K562 (cell line): ENCODE data around the gene ST8SIA4. TPM values are rescaled to one million over a fixed set of nuclear protein-coding genes. Genes with fewer than 3 reads are reported as not detected.

ENCODE experiments used
- ATAC-seq: fragments of 200-7000 bp; cut with Tn5 transposase; 3 replicates; pipeline ENCODE4 v1.9.1; 2020; ENCODE audit warnings: moderate library complexity
- BruUV-seq: library from RNA; stranded (reverse); fragments of 400-500 nt; replicated peaks from 2 replicates; lab custom pipeline; 2021; lab: Mats Ljungman, UMichigan
- CTCF ChIA-PET: fragments of 300-600 bp; formaldehyde crosslinking; extraction: SDS; loops from one replicate; lab custom pipeline; 2021; ENCODE audit warnings: low intra/inter-chr PET ratio; lab: Yijun Ruan, JAX
- POLR2A ChIA-PET: fragments of 300-600, 350-650 bp; sonication (Branson Sonifier 250); formaldehyde crosslinking; extraction: SDS; loops from one replicate; lab custom pipeline; 2021; ENCODE audit warnings: antibody characterized with exemption, inconsistent platforms; lab: Yijun Ruan, JAX
- DNase-seq, 4 experiments: peaks; one replicate each; pipeline versions ENCODE4 v3.0.0 to v3.0.0-alpha.2; 2011 to 2018; ENCODE audit warnings: low spot score in 3 of 4, mixed read lengths in 3 of 4; ENCODE audit errors: extremely low read depth in 1 of 4
- FAIRE-seq: peaks from 2 replicates; lab custom pipeline; 2011; peaks lifted over from hg19 to GRCh38; lab: Jason Lieb, UNC
- H2AFZ ChIP-seq: 2 replicates; pipeline ENCODE4 v1.6.0; 2011; ENCODE audit warnings: low read depth, low read length, control low read depth, inconsistent platforms
- H3K27ac ChIP-seq: fragments of 200-600 bp; 3 replicates; pipeline ENCODE4 v1.8.0; 2011; ENCODE audit warnings: low read depth, mild to moderate bottlenecking, control low read depth, inconsistent platforms, low read length, moderate library complexity, mixed read lengths; ENCODE audit errors: extremely low read depth
- H3K27me3 ChIP-seq, 2 experiments: fragments of 300-600 bp in 1 of 2; 2 replicates in 1 of 2; 3 replicates in 1 of 2; pipeline versions ENCODE4 v1.6.0 to v1.8.0; 2011; ENCODE audit warnings: inconsistent platforms in 2 of 2, low read length in 2 of 2, mild to moderate bottlenecking in 1 of 2, mixed read lengths in 1 of 2, moderate library complexity in 1 of 2; ENCODE audit not compliant: control insufficient read depth in 2 of 2, insufficient read depth in 2 of 2
- H3K36me3 ChIP-seq: fragments of 300-600 bp; 3 replicates; pipeline ENCODE4 v1.8.0; 2011; ENCODE audit warnings: mild to moderate bottlenecking, low read length, inconsistent platforms; ENCODE audit not compliant: control insufficient read depth, insufficient read depth
- H3K4me1 ChIP-seq, 2 experiments: fragments of 200-600 bp in 1 of 2; replicated peaks in 1 of 2; 2 replicates in 1 of 2; 3 replicates in 1 of 2; pipeline versions ENCODE4 v1.5.1 to v1.8.0; 2011; ENCODE audit warnings: inconsistent platforms in 2 of 2, low read length in 2 of 2, mild to moderate bottlenecking in 1 of 2, mixed read lengths in 1 of 2, moderate library complexity in 1 of 2; ENCODE audit not compliant: control insufficient read depth in 2 of 2, insufficient read depth in 2 of 2
- H3K4me2 ChIP-seq: 2 replicates; pipeline ENCODE4 v1.6.1; 2011; ENCODE audit warnings: low read length, control low read depth, inconsistent platforms, mixed read lengths; ENCODE audit not compliant: insufficient read depth
- H3K4me3 ChIP-seq: fragments of 200-600 bp; sonication (generic), shearing (Covaris generic); 2 replicates; pipeline ENCODE4 v1.5.1; 2016; ENCODE audit warnings: control low read depth, inconsistent platforms
- H3K79me2 ChIP-seq: fragments of 200-600 bp; 3 replicates; pipeline ENCODE4 v1.8.0; 2011; ENCODE audit warnings: low read length, inconsistent platforms; ENCODE audit not compliant: control insufficient read depth, insufficient read depth
- H3K9ac ChIP-seq, 2 experiments: 2 replicates each; pipeline versions ENCODE4 v1.6.0 to v1.6.1; 2011; ENCODE audit warnings: low read depth in 2 of 2, low read length in 2 of 2, control low read depth in 1 of 2, inconsistent platforms in 1 of 2, mild to moderate bottlenecking in 1 of 2, mixed read lengths in 1 of 2; ENCODE audit not compliant: insufficient read depth in 1 of 2
- H3K9me1 ChIP-seq: one replicate; pipeline ENCODE4 v1.6.0; 2011; ENCODE audit warnings: inconsistent platforms, mild to moderate bottlenecking, low read length, moderate library complexity; ENCODE audit not compliant: control insufficient read depth, insufficient read depth
- H3K9me3 ChIP-seq: replicated peaks from 2 replicates; pipeline ENCODE4 v1.5.1; 2011; ENCODE audit warnings: low read depth, low read length, inconsistent platforms; ENCODE audit not compliant: control insufficient read depth, insufficient read depth
- H4K20me1 ChIP-seq: replicated peaks from 2 replicates; pipeline ENCODE4 v1.6.1; 2011; ENCODE audit warnings: low read length, inconsistent platforms, mixed read lengths; ENCODE audit not compliant: control insufficient read depth, insufficient read depth
- BRF2 ChIP-seq: IDR thresholded peaks from 3 replicates; pipeline ENCODE4 v1.6.1; 2011; ENCODE audit warnings: borderline replicate concordance, mild to moderate bottlenecking; ENCODE audit not compliant: insufficient read length, insufficient read depth
- E2F1 ChIP-seq: sonication (generic); formaldehyde crosslinking; IDR thresholded peaks from 2 replicates; pipeline ENCODE4 v1.8.1; 2023; ENCODE audit warnings: mild to moderate bottlenecking, missing genetic modification reagents, moderate library complexity
- E4F1 ChIP-seq: fragments of 250-450 bp; sonication (Bioruptor Pico); IDR thresholded peaks from 2 replicates; pipeline ENCODE4 v1.5.0; 2021; ENCODE audit warnings: mild to moderate bottlenecking, borderline replicate concordance
- ESRRB ChIP-seq: fragments of 250-450 bp; sonication (Bioruptor Pico); IDR thresholded peaks from 2 replicates; pipeline ENCODE4 v1.5.0; 2020; ENCODE audit warnings: mild to moderate bottlenecking, moderate library complexity, borderline replicate concordance
- GABPB2 ChIP-seq: fragments of 250-450 bp; sonication (Bioruptor Pico); conservative IDR thresholded peaks from 2 replicates; pipeline ENCODE4 v1.5.1; 2021; ENCODE audit warnings: mild to moderate bottlenecking
- GATA2 ChIP-seq: sonication (generic); formaldehyde crosslinking; IDR thresholded peaks from 2 replicates; pipeline ENCODE4 v1.4.0; 2020; ENCODE audit warnings: mild to moderate bottlenecking, missing genetic modification reagents
- GTF2F1 ChIP-seq: IDR thresholded peaks from 2 replicates; pipeline ENCODE4 v1.6.1; 2011; ENCODE audit warnings: low read depth, low read length, improper control_type of control experiment
- IRF9 ChIP-seq: fragments of 450-650 bp; IDR thresholded peaks from 2 replicates; pipeline ENCODE4 v1.6.1; 2016; ENCODE audit warnings: missing biosample characterization, missing genetic modification characterization
- POU5F1 ChIP-seq: fragments of 150-350 bp; IDR thresholded peaks from 2 replicates; pipeline ENCODE4 v1.6.1; 2014; ENCODE audit warnings: borderline replicate concordance, low read length, low read depth, mild to moderate bottlenecking; ENCODE audit not compliant: partially characterized antibody
- TRIM25 ChIP-seq: fragments of 450-650 bp; IDR thresholded peaks from 2 replicates; pipeline ENCODE4 v1.7.0; 2016; ENCODE audit warnings: borderline replicate concordance
- ZNF224 ChIP-seq: sonication (generic); formaldehyde crosslinking; IDR thresholded peaks from 2 replicates; pipeline ENCODE4 v1.8.0; 2022; ENCODE audit warnings: mild to moderate bottlenecking, missing genetic modification reagents
- ZZZ3 ChIP-seq: fragments of 450-650 bp; IDR thresholded peaks from 2 replicates; pipeline ENCODE4 v1.6.1; 2016; ENCODE audit warnings: antibody characterized with exemption, mild to moderate bottlenecking, moderate library complexity
- WGBS: fragments of 100-300 bp; shearing (Covaris generic); methylation state at CpG from one replicate; pipeline ENCODE4 v1.1.6; 2016; ENCODE audit warnings: low coverage, mixed read lengths; ENCODE audit not compliant: insufficient coverage; ENCODE audit errors: missing lambda C conversion rate; 5-methylcytosine and 5-hydroxymethylcytosine counted together
- in situ Hi-C: fragments of 300-500 bp; cut with MboI; formaldehyde crosslinking; loops from 4 replicates; pipeline ENCODE4 v1.15.0; 2018; ENCODE audit warnings: inconsistent platforms, mixed read lengths
- intact Hi-C: fragments of 100-400 bp; cut with micrococcal nuclease; formaldehyde crosslinking; loops from 2 replicates; pipeline ENCODE4 v1.14.2; 2022
- polyA plus RNA-seq, 8 experiments: library from polyadenylated mRNA; depleted of rRNA in 4 of 8; stranded (reverse) in 5 of 8; unstranded in 3 of 8; fragments of >200 nt; fragmentation: Nextera tagmentation in 2 of 8; fragmentation: Illumina TruSeq in 1 of 8; extraction: Ambion mirVana in 2 of 8; extraction: Trizol in 1 of 8; gene quantifications; 2 replicates each; pipeline versions ENCODE4 v1.2.1 to v1.2.3, GENCODE V29; 2011 to 2014; ENCODE audit warnings: inconsistent platforms in 1 of 8, missing spikeins in 1 of 8
- total RNA-seq, 7 experiments: library from RNA; depleted of rRNA in 6 of 7; stranded (reverse); fragments of >200 nt in 6 of 7; fragmentation: Illumina TruSeq in 2 of 7; extraction: Trizol in 2 of 7; gene quantifications; 2 replicates each; pipeline versions ENCODE4 v1.2.1 to v1.2.3, GENCODE V29; 2011 to 2021; ENCODE audit warnings: low replicate concordance in 1 of 7

ST8SIA4 gene
- total and polyA plus RNA-seq, 9 of the 15 experiments (the other 6 are each of a cell fraction or from before 2014, with no cell fraction given) = 0.22 to 2.0 (median 0.54) TPM

GRCh38 chr5:100768221-100768620, 134.9 kb downstream of the ST8SIA4 start:
- H3K4me3 ChIP-seq = no peak overlapping the region
- in situ Hi-C loops = no loop called here
- FAIRE-seq (no peak), DNase-seq (no peak), ATAC-seq (no peak)
- H3K27me3 ChIP-seq = no peaks in the 10 kb centered on the region
- H3K36me3 ChIP-seq = no peaks in the 10 kb centered on the region
- POLR2A ChIA-PET = no interaction called here
- no peaks in the 10 kb centered on the region for H3K9me1 ChIP-seq
- TF ChIP-seq GABPB2 (CRISPR knock-in tag) (no peak), E2F1 (CRISPR knock-in tag) (no peak), IRF9 (tag) (no peak), ZNF224 (no peak), BRF2 (no peak), GTF2F1 (no peak), ZZZ3 (no peak), ESRRB (CRISPR knock-in tag) (no peak), E4F1 (no peak), GATA2 (CRISPR knock-in tag) (no peak), POU5F1 (no peak), TRIM25 (no peak)
- no peaks in the 10 kb centered on the region for H3K79me2 ChIP-seq
- CTCF ChIA-PET = no interaction called here
- H3K9me3 ChIP-seq = no peaks in the 10 kb centered on the region
- H3K9ac ChIP-seq = no peak overlapping the region
- H4K20me1 ChIP-seq = no peaks in the 10 kb centered on the region
- intact Hi-C loops = no loop called here
- BruUV-seq = no TSS peak
- no peaks in the 10 kb centered on the region for H3K4me1 ChIP-seq
- H3K4me2 ChIP-seq = no peak overlapping the region
- WGBS = 1% methylated on average over 4 of the region's 4 CpGs
- no peak overlapping the region for H2AFZ ChIP-seq
- H3K27ac ChIP-seq = no peak overlapping the region
